Activated naive CD8-positive, alpha-beta T cell treated with anti-CD3 and anti-CD28 coated beads for 36 hours (primary cell): ENCODE measurements around the gene ADAMTSL1. TPM values are rescaled to one million over a fixed set of nuclear protein-coding genes. Genes with fewer than 3 reads are reported as not detected.

ENCODE experiments used
- DNase-seq: peaks from one replicate; pipeline ENCODE4 v3.0.0; 2021
- H3K27ac Mint-ChIP-seq: one replicate; pipeline ENCODE4 v1.8.0; 2022; ENCODE audit warnings: mild to moderate bottlenecking, moderate library complexity, mixed read lengths
- H3K27me3 Mint-ChIP-seq: one replicate; pipeline ENCODE4 v1.8.0; 2022; ENCODE audit warnings: mild to moderate bottlenecking, mixed read lengths
- H3K36me3 Mint-ChIP-seq: one replicate; pipeline ENCODE4 v1.8.0; 2021; ENCODE audit warnings: mild to moderate bottlenecking, mixed read lengths
- H3K4me1 Mint-ChIP-seq: one replicate; pipeline ENCODE4 v1.8.0; 2021; ENCODE audit warnings: mixed read lengths
- H3K4me3 Mint-ChIP-seq: one replicate; pipeline ENCODE4 v1.8.0; 2022; ENCODE audit warnings: mild to moderate bottlenecking, moderate library complexity, mixed read lengths
- H3K9me3 Mint-ChIP-seq: one replicate; pipeline ENCODE4 v1.8.0; 2022; ENCODE audit warnings: mixed read lengths
- total RNA-seq, 2 experiments: library from RNA; stranded (reverse); gene quantifications; one replicate each; pipeline ENCODE4 v1.2.3, GENCODE V29; 2021

Gene ADAMTSL1
- total RNA-seq, 2 experiments from 2014 or later = not detected

GRCh38 chr9:18888290-18888689, 414.3 kb downstream of the ADAMTSL1 start:
- Mint-ChIP-seq H3K4me1 (no peaks in the 10 kb centered on the region), H3K36me3 (no peaks in the 10 kb centered on the region), H3K27me3 (peaks cover 3% of the 10 kb centered on the region), H3K9me3 (peaks cover 2% of the 10 kb centered on the region), H3K4me3 (no peak overlapping the region), H3K27ac (no peak overlapping the region)
- DNase-seq = no peak

- Mint-ChIP-seq H3K9me3 (peaks cover 3% of the 10 kb centered on the region), H3K4me3 (no peak overlapping the region), H3K4me1 (no peaks in the 10 kb centered on the region), H3K27ac (no peak overlapping the region), H3K27me3 (no peaks in the 10 kb centered on the region), H3K36me3 (peaks cover under 1% of the 10 kb centered on the region)
- DNase-seq = no peak
Measured at GRCh38 chr9:18889550-18889949, 415.6 kb downstream of the ADAMTSL1 start.

- H3K27me3 Mint-ChIP-seq = no peaks in the 10 kb centered on the region
- H3K27ac Mint-ChIP-seq = no peak overlapping the region
- H3K4me1 Mint-ChIP-seq = no peaks in the 10 kb centered on the region
- no peak overlapping the region for H3K4me3 Mint-ChIP-seq
- DNase-seq = no peak
- H3K36me3 Mint-ChIP-seq = peaks cover 2% of the 10 kb centered on the region
- peaks cover 5% of the 10 kb centered on the region for H3K9me3 Mint-ChIP-seq
Measured at GRCh38 chr9:18890372-18890771, 416.4 kb downstream of the ADAMTSL1 start.

DNA sequence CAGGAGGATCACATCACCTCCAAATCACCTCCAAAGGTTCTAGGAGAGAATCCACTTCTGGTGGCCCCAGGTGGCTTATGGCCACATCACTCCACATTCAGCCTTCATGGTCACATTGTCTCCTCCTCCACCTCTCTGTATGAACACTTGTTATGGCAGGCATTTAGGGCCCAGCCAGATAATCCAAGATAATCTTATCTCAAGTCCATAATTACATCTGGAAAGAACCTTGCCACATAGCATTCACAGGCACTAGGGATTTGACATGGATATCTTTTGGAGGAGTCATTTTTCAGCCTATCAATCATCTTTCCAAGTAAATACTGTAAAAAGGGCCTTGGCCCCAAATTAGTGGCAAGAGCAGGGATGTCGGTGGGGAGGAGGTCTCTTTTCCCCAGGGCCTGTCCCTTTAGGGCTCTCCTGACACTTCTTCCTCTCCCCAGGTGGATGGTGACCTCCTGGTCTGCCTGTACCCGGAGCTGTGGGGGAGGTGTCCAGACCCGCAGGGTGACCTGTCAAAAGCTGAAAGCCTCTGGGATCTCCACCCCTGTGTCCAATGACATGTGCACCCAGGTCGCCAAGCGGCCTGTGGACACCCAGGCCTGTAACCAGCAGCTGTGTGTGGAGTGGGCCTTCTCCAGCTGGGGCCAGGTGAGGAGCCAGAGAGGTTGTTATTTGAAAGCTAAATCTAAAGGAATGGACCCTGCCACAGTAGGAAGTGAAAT, 418.2 kb downstream of the ADAMTSL1 start:
- peaks cover 2% of the 10 kb centered on the region for H3K36me3 Mint-ChIP-seq
- H3K27ac Mint-ChIP-seq = no peak overlapping the region
- H3K4me1 Mint-ChIP-seq = no peaks in the 10 kb centered on the region
- H3K4me3 Mint-ChIP-seq = no peak overlapping the region
- no peak for DNase-seq
- peaks cover 14% of the 10 kb centered on the region for H3K9me3 Mint-ChIP-seq
- H3K27me3 Mint-ChIP-seq = no peaks in the 10 kb centered on the region

GRCh38 chr9:18893046-18893445, 419.1 kb downstream of the ADAMTSL1 start:
- DNase-seq = no peak
- H3K27me3 Mint-ChIP-seq = no peaks in the 10 kb centered on the region
- H3K36me3 Mint-ChIP-seq = peaks cover 2% of the 10 kb centered on the region

GRCh38 chr9:18893491-18893890, 419.5 kb downstream of the ADAMTSL1 start:
- H3K4me3 Mint-ChIP-seq = no peak overlapping the region
- H3K4me1 Mint-ChIP-seq = no peaks in the 10 kb centered on the region
- no peak overlapping the region for H3K27ac Mint-ChIP-seq
- H3K36me3 Mint-ChIP-seq = peaks cover 2% of the 10 kb centered on the region
- DNase-seq = no peak
- H3K9me3 Mint-ChIP-seq = peaks cover 14% of the 10 kb centered on the region
- no peaks in the 10 kb centered on the region for H3K27me3 Mint-ChIP-seq

More at GRCh38 chr9:18893046-18893445, 419.1 kb downstream of the ADAMTSL1 start:
- H3K4me1 Mint-ChIP-seq = no peaks in the 10 kb centered on the region
- H3K4me3 Mint-ChIP-seq = no peak overlapping the region
- peaks cover 14% of the 10 kb centered on the region for H3K9me3 Mint-ChIP-seq
- H3K27ac Mint-ChIP-seq = no peak overlapping the region

DNA sequence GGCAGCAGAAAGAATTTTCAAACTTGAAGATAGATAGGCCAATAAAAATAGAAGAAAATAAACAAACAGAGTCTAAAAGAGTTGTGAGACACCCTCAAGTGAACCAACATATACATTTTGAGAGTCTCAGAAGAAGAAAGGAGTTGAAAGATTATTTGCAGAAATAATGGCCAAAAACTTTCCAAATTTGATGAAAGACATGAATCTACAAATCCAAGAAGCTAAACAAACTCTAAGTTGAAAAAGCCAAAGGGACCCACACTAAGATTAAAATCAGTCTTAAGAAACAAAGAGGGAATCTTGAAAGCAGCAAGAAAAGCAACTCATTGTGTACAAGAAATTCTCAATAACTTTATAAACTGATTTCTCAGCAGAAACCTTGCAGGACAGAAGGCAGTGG, 422.1 kb downstream of the ADAMTSL1 start:
- H3K27me3 Mint-ChIP-seq = no peaks in the 10 kb centered on the region
- no peak for DNase-seq
- peaks cover 21% of the 10 kb centered on the region for H3K9me3 Mint-ChIP-seq
- no peaks in the 10 kb centered on the region for H3K4me1 Mint-ChIP-seq
- H3K4me3 Mint-ChIP-seq = no peak overlapping the region
- no peak overlapping the region for H3K27ac Mint-ChIP-seq
- peaks cover 2% of the 10 kb centered on the region for H3K36me3 Mint-ChIP-seq

DNA sequence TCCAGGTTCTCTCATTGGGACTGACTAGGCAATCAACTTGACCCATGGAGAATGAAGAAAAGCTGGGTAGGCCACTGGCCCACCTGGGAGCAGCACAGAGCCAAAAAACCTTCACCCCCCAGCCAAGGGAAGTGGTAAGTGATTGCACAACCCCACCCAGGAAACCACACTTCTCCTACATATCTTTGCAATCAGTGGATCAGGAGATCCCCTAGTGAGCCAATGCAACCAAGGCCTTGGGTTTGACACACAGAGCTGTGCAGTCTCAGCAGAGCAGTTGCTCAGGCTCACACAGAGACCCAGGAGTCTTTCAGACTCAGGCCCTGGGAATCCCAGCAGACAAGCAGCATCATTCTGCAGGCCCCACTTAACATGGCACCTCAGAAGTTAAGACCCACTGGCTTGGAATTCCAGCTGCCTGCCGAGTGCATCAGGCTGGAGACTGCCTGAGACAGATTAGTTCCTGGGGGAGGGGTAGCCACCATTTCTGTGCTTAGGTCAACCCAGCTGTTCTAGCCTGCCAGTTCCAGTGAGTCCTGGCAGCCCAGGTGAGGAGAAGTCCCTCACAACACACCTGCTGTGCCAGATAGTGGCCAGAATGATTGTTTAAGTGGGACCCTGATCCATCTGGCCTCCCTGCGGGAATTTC, 422.7 kb downstream of the ADAMTSL1 start:
- DNase-seq = no peak
- no peak overlapping the region for H3K27ac Mint-ChIP-seq

DNA sequence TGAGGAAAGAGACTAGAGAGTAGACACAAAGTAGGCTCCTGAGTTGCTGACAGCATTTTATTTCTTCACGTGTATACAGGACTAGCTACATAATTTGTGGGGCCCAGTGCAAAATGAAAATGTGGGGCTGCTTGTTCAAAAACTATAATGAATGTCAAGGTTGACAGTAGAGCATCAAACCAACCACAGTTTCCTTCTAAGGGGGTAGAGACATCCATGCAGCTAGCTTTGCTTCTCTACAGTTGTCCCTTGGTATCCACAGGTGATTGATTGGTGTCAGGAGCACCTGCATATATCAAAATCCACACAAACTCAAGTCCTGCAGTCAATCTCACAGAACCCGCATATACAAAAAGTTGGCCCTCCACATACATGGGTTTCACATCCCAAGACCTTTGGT, 429.5 kb downstream of the ADAMTSL1 start:
- H3K27ac Mint-ChIP-seq = no peak overlapping the region
- H3K9me3 Mint-ChIP-seq = peaks cover 16% of the 10 kb centered on the region
- peaks cover 4% of the 10 kb centered on the region for H3K27me3 Mint-ChIP-seq
- H3K4me3 Mint-ChIP-seq = no peak overlapping the region
- no peaks in the 10 kb centered on the region for H3K36me3 Mint-ChIP-seq
- no peak for DNase-seq
- H3K4me1 Mint-ChIP-seq = no peaks in the 10 kb centered on the region

More for the DNA sequence above, 422.7 kb downstream of the ADAMTSL1 start:
- no peak overlapping the region for H3K4me3 Mint-ChIP-seq
- no peaks in the 10 kb centered on the region for H3K27me3 Mint-ChIP-seq
- no peaks in the 10 kb centered on the region for H3K4me1 Mint-ChIP-seq
- H3K36me3 Mint-ChIP-seq = peaks cover 2% of the 10 kb centered on the region
- peaks cover 25% of the 10 kb centered on the region for H3K9me3 Mint-ChIP-seq

- H3K36me3 Mint-ChIP-seq = no peaks in the 10 kb centered on the region
- H3K4me3 Mint-ChIP-seq = no peak overlapping the region
- no peak for DNase-seq
- H3K4me1 Mint-ChIP-seq = no peaks in the 10 kb centered on the region
- no peak overlapping the region for H3K27ac Mint-ChIP-seq
- peaks cover 12% of the 10 kb centered on the region for H3K9me3 Mint-ChIP-seq
- H3K27me3 Mint-ChIP-seq = peaks cover 4% of the 10 kb centered on the region
Measured at GRCh38 chr9:18905028-18905882, 431.3 kb downstream of the ADAMTSL1 start.

DNA sequence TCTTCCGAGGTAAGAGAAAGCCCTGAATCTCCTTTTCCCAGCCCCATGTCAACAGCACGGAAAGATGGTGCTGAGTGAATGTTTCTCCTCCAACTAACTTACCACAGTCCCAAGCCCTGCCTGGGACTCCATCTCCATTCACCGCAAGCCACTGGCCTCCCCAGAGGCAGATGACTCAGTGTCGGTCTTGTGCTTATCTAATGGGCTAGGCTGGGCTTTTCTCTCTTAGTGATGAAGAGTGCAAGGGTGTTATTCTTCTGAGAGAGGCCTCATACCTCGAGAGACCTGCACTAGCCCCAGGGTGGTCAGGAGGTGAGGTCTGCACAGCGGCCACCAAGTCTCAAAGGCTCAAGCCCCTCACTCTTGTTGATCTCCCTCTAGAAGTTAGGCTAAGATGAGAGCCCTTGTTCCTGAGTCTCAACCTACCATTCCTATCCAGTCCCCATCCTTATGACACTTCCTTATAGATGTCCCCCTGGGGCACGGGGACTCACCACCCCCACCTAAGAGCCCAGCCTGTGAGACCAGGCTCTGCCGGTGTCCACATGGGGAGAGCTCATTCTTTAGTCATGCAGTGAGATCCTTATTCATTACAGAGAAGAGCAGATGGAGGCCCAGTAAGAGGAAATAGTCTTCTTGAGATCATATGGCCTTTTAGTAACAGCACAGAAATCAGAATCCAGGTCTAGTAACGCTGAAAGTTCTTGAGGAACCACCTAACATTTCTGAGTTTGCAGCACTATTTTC, 432.1 kb downstream of the ADAMTSL1 start:
- no peaks in the 10 kb centered on the region for H3K4me1 Mint-ChIP-seq
- no peak overlapping the region for H3K27ac Mint-ChIP-seq
- H3K36me3 Mint-ChIP-seq = no peaks in the 10 kb centered on the region
- peaks cover 9% of the 10 kb centered on the region for H3K9me3 Mint-ChIP-seq
- H3K27me3 Mint-ChIP-seq = peaks cover 4% of the 10 kb centered on the region
- DNase-seq = no peak
- H3K4me3 Mint-ChIP-seq = no peak overlapping the region

- H3K9me3 Mint-ChIP-seq = peaks cover 5% of the 10 kb centered on the region
- H3K27me3 Mint-ChIP-seq = peaks cover 4% of the 10 kb centered on the region
- no peaks in the 10 kb centered on the region for H3K36me3 Mint-ChIP-seq
- no peak for DNase-seq
- no peak overlapping the region for H3K27ac Mint-ChIP-seq
- no peaks in the 10 kb centered on the region for H3K4me1 Mint-ChIP-seq
- no peak overlapping the region for H3K4me3 Mint-ChIP-seq
Measured at GRCh38 chr9:18906656-18907395, 432.9 kb downstream of the ADAMTSL1 start.

- Mint-ChIP-seq H3K9me3 (no peaks in the 10 kb centered on the region), H3K36me3 (no peaks in the 10 kb centered on the region), H3K27ac (no peak overlapping the region), H3K27me3 (peaks cover 4% of the 10 kb centered on the region), H3K4me1 (no peaks in the 10 kb centered on the region), H3K4me3 (no peak overlapping the region)
- DNase-seq = no peak
Measured at GRCh38 chr9:18907927-18908625, 434.1 kb downstream of the ADAMTSL1 start.
